IPS-18c (cell line): ENCODE results near the gene NRL.

ENCODE experiments used
- H3K4me3 ChIP-seq: 2 replicates; pipeline ENCODE4 v1.7.0; 2013; ENCODE audit warnings: low read depth, mild to moderate bottlenecking, low read length, moderate library complexity; ENCODE audit not compliant: insufficient read depth
- H3K9me3 ChIP-seq: one replicate; pipeline ENCODE4 v1.6.1; 2013; ENCODE audit warnings: mild to moderate bottlenecking, low read length, moderate library complexity; ENCODE audit not compliant: control insufficient read depth, insufficient read depth

The NRL gene

DNA sequence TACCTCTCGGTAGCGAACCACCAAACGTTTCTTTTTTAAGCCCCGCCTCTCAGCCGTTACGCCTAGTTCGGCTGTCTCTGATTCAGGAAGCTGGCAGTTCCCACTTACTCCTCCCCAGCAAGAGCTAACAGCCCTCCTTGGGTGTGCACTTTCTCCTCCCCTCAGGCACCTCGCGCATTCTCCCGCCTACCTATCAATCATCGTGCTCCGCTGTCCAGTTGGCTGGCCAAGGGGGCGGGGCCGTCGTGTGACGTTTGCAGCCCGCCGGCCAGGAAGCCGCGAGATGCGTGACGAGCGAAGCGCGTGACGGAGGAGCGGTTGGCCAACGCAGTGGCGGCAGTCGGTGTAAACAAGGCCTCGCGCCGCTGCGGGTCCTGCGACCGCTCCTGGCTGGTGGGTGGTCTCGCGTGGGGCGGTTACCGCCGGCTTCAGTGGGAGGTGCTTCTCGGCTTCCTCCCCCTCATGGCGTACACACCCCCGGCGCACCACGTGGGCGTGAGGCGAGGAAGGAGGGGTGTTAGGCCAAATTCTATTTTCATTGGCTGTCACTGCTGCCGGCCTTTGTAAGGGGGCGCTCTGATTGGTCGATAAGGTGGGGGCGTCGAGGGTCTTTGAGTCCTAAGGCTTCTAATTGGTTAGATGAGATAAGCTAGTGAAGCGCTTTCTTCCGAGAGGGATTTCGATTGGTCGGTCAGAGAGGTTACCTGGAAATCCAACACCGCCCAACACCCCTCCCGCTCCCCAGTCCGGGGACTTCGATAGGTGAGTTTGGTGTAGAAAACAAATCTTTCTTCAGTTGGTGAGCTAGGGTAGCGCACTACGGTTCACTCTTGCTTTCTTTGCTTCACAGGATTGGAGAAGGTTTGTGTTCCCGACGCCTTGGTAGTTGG is at the start of gene NRL, which contains the start of gene DCAF11:
Gene NRL, minus strand, starts transcription at position 418 of the 890 bp plus-strand sequence. CDS start 32,101 bp downstream, outside the sequence.
Gene DCAF11, plus strand, starts transcription at position 246 of the 890 bp plus-strand sequence. CDS start 818 bp downstream, outside the sequence.
- Histone ChIP-seq H3K4me3 (peak within 1 kb of the TSS; percentile 98), H3K9me3 (no peaks in the 10 kb centered on the region)

DNA sequence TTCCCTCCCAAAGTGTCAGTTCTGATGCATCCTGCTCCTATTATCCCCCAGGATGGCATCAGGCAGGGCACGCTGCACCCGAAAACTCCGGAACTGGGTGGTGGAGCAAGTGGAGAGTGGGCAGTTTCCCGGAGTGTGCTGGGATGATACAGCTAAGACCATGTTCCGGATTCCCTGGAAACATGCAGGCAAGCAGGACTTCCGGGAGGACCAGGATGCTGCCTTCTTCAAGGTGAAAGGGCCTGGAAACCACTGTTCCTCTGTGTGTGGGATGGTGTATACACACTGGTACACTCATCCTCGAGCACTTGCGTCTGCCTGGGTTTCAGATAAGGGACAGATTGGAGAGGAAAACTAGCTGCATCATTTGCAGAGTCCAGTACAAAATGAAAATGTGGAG is 47.3 kb upstream of the NRL start:
- H3K9me3 ChIP-seq, result no peaks in the 10 kb centered on the region
- H3K4me3 ChIP-seq, result no peak overlapping the region

DNA sequence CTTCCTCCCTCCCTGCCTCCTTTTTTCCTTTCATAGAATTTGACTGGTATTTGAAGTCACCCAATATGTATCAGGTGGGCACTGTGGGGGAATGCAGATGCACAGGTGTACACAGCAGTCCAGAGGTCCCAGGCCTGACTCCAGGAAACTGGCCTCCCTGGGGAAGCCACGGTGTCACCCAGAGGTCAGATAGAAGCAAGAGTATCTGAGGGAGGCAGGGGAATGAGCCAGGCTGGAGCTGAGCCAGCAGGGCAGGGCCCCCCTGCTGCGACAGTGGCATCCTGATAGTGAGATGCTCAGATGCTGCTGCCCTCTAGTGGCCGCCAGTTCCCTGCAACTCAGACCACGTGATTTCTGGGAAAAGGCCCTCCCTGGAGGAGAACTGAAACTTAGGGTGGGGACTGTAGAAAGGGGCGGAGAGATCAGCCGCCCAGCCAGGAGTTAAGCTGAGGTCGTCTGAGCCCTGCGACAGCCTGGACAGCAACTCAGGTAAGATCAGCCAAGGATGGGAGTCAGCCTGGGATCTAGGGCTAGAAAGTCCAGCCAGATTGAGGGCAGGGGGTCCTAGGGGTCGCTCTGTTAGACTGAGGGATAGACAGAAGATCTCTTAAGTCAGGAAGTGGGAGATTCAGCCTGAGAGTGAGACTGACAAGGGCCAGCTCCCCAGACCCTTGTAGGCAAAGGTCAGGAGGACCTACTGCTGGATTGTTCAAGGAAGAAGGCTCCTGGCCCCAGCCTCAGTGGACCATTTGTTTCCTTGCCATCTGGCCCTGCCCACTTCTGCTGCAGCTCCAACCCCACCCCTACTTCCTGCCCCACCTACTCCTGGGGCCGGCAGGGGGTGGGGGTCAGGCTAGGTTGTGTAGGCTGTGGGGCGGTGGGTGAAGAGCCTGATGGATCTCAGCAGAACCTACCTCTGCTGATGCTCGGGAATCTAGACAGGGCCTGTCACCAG is 46.4 kb upstream of the NRL start, which contains the start of gene IRF9:
Gene IRF9, plus strand, starts transcription at position 416 of the 955 bp plus-strand sequence. CDS start 880 bp downstream, outside the sequence.
- H3K4me3 ChIP-seq, result peak within 1 kb of the TSS; percentile 40
- H3K9me3 ChIP-seq, result no peaks in the 10 kb centered on the region

DNA sequence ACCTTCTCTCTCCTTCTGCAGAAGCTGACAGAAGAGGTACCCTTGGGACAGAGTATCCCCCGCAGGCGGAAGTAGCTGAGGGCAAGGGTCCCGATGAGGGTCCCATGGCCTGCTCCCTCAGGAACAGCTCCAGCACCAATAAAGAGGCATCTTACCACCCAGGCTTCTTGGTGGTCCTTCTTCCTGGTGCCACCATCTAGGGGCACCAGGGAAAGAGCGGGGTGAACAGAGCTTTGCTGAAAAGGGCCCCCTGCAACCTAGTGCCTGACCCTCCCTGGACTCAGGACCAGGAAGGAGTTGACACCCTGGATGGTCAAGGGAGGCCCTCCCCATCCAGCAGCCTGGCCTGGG is 45.7 kb upstream of the NRL start:
- H3K4me3 ChIP-seq, result no peak overlapping the region
- no peaks in the 10 kb centered on the region for H3K9me3 ChIP-seq

DNA sequence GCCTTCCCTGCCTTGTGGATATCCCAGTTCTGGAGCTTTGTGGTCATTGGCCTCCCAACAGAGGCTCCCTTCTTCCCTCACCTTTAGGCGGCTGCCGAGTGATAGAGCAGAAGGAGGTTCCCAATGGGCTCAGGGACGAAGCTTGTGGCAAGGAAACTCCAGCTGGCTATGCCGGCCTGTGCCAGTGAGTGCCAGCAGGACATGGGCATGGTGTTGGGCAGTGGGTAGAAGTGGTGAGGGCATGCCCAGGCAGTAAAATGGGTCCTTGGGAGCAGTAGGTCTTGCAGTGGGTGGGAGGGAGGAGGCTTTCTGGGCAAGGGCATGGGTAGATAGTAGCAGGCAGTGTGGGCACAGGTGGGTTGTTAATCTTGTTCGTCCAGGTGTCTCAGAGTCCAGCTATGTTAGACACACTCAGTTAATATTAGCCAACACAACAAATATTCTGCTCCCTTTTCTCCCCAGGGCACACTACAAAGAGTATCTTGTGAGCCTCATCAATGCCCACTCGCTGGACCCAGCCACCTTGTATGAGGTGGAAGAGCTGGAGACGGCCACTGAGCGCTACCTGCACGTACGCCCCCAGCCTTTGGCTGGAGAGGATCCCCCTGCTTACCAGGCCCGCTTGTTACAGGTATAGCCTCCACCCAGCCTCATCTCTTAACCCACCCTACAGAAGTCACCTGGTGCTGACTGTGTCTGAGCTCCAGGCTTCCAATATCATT is 45.2 kb upstream of the NRL start:
- H3K9me3 ChIP-seq, result no peaks in the 10 kb centered on the region
- no peak overlapping the region for H3K4me3 ChIP-seq

DNA sequence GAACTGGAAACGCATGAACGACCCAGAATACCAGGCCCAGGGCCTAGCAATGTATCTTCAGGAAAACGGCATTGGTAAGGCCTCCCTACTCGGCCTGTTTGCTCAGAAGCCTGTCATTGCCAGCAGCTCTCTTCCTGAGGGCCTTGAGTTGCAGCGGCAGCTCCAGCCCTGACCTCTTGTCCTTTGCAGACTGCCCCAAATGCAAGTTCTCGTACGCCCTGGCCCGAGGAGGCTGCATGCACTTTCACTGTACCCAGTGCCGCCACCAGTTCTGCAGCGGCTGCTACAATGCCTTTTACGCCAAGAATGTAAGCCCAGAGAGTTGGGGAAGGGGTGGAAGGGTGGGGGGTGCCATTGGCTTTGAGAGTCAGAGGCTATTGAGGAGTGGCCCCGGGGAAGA is 42.6 kb upstream of the NRL start:
- H3K4me3 ChIP-seq, result no peak overlapping the region; the same call in 1 of the 2 replicates
- H3K9me3 ChIP-seq, result no peaks in the 10 kb centered on the region

DNA sequence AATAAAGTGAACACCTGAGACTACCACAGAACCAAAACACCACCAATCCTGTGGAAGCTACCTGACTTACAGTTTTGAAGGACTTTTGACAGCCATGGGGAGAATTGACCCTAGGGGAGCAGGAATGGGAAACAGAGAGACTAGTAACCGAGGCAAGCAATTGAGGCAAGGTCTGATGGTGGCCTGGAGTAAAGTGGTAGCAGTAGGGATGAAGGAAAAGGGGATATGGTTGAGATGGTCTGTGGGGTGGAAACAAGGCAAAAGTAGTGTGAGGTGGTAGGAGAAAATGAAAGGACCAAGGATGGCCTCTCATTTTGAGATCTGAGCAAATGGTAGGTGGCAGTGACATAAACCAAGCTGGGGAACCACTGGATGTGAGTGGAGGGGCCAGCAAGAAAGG is 42.1 kb upstream of the NRL start:
- Histone ChIP-seq H3K9me3 (no peaks in the 10 kb centered on the region), H3K4me3 (no peak overlapping the region)

DNA sequence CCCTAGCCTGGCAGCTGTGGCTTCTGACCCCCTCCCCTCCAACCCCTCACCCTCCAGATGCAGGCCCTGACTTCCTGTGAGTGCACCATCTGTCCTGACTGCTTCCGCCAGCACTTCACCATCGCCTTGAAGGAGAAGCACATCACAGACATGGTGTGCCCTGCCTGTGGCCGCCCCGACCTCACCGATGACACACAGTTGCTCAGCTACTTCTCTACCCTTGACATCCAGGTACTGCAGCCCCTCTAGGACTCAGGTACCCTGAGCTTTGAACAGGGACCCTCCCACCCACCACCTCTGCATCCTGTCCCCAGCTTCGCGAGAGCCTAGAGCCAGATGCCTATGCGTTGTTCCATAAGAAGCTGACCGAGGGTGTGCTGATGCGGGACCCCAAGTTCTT is 40.4 kb upstream of the NRL start:
- Histone ChIP-seq H3K9me3 (no peaks in the 10 kb centered on the region), H3K4me3 (no peak overlapping the region)

DNA sequence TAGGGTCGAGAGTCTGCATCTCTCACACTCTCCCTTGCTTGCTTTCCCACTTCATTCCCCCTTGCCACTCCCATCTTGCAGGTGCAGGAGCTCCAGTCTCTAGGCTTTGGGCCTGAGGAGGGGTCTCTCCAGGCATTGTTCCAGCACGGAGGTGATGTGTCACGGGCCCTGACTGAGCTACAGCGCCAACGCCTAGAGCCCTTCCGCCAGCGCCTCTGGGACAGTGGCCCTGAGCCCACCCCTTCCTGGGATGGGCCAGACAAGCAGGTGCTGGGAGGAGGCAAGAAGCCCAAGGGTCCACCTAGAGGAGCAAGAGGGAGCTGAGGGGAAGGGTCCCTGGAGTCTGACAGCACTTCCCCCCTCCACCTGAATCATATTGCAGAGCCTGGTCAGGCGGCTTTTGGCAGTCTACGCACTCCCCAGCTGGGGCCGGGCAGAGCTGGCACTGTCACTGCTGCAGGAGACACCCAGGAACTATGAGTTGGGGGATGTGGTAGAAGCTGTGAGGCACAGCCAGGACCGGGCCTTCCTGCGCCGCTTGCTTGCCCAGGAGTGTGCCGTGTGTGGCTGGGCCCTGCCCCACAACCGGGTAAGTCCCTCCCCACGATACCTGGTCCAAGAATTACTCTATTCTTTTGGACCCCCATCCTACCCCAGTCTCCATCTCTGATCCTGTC is 36.8 kb upstream of the NRL start:
- Histone ChIP-seq H3K9me3 (no peaks in the 10 kb centered on the region), H3K4me3 (no peak overlapping the region)

DNA sequence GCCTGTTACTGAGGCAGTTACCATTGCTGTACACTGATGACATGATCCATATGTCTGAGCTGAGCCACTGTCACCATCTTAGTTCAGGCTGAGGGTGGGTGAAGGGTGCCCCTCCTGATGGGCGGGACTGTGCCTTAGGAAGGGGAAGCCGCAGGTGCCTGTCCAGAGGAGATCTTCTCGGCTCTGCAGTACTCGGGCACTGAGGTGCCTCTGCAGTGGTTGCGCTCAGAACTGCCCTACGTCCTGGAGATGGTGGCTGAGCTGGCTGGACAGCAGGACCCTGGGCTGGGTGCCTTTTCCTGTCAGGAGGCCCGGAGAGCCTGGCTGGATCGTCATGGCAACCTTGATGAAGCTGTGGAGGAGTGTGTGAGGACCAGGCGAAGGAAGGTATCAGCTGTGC is 36.2 kb upstream of the NRL start:
- H3K4me3 ChIP-seq, result no peak overlapping the region

DNA sequence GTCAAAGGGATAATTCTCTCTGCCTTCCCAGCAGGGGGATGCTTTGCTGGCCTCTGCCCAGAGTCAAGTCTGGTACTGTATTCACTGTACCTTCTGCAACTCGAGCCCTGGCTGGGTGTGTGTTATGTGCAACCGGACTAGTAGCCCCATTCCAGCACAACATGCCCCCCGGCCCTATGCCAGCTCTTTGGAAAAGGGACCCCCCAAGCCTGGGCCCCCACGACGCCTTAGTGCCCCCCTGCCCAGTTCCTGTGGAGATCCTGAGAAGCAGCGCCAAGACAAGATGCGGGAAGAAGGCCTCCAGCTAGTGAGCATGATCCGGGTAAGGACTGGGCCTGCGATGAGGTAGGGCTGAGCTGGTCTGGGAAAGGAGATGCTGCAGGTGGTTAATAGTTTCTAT is 35.8 kb upstream of the NRL start:
- Histone ChIP-seq H3K9me3 (no peaks in the 10 kb centered on the region), H3K4me3 (no peak overlapping the region)

More for the DNA sequence above, 36.2 kb upstream of the NRL start:
- no peaks in the 10 kb centered on the region for H3K9me3 ChIP-seq

DNA sequence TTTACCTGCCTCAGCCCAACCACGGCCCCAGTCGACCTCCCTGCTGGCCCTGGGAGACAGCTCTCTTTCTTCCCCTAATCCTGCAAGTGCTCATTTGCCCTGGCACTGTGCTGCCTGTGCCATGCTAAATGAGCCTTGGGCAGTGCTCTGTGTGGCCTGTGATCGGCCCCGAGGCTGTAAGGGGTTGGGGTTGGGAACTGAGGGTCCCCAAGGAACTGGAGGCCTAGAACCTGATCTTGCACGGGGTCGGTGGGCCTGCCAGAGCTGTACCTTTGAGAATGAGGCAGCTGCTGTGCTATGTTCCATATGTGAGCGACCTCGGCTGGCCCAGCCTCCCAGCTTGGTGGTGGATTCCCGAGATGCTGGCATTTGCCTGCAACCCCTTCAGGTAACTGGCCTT is 35.3 kb upstream of the NRL start:
- Histone ChIP-seq H3K9me3 (no peaks in the 10 kb centered on the region), H3K4me3 (no peak overlapping the region)

DNA sequence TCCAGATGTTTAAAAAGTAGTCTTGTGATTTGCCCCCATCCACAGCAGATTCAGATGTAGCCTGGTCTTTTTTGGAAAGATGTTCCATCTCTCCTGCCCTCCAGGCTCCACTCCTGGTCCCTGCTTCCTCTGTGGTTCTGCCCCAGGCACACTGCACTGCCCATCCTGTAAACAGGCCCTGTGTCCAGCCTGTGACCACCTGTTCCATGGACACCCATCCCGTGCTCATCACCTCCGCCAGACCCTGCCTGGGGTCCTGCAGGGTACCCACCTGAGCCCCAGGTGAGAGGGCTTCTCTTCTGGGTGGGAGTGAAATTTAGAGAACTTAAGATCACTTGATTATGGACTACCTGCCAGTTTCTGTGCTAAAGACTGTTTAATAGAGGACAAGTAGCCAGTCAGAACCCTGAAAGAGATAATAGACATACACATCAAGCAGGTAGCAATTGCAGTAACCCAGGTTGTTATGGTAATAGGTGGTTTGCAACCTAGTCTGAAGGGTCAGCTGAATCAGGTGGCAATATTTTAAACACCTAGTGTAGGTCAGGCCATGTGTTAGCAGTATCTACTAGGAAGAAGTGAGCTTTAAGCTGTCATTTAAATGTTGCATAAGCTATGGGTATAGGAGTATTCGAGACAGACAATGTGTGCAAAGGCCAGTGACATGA is 34.7 kb upstream of the NRL start:
- H3K4me3 ChIP-seq, result no peak overlapping the region
- no peaks in the 10 kb centered on the region for H3K9me3 ChIP-seq

DNA sequence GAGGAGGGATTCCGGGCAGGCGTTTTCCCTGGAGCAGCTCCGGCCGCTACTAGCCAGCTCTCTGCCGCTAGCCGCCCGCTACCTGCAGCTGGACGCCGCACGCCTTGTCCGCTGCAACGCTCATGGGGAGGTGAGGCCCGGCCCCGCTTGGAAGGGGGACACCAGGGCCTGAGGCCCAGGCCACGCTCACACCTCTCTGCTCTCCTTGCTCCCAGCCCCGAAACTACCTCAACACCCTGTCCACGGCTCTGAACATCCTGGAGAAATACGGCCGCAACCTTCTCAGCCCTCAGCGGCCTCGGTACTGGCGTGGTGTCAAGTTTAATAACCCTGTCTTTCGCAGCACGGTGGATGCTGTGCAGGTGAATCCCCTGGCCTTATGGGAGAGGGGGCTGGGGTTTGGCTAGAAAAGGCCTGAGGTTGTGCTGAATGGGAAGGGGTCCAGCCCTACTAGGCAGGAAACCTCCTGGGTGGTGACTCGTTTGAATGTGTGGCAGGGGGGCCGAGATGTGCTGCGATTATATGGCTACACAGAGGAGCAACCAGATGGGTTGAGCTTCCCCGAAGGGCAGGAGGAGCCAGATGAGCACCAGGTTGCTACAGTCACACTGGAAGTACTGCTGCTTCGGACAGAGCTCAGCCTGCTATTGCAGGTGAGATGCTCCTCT is 33.1 kb upstream of the NRL start:
- Histone ChIP-seq H3K4me3 (peak overlapping the region; percentile 94), H3K9me3 (no peaks in the 10 kb centered on the region)

DNA sequence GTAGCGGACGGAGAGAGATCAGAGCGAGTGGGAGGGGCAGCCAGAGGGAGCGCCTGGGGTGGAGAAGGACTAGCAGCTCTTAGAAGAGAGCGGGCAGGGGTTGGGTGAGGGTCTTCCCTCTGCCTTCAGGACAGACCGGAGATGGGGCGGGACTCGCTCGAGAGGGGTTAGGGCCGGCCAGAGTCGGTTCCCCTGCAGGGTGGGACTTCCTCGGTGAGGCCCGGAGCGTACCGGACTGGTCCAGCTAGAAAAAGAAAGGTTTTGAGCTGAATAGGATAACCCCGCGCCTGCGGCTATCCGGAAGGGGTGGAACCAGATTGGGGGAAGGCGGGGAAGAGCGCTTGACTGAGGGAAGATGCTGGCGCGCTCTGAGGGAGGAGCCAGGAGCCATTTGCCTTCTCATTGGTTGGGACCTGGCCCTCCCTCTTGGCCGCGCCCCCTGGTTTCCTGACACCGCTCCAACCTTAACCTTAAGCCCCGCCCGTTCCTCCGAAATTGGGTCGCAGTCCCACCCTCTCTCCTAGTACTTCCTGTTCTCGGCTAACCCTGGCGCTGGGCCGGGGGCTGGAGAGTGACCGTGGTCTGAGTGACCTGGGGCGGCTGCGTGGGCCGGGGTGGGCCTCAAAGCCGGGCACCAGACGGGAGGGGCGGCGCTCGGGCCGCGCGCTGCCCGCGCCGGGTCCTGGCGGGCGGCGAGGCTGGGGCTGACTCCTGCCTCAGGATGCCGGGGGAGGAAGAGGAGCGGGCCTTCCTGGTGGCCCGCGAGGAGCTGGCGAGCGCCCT is 32.4 kb upstream of the NRL start, which contains the start of gene RNF31:
Gene RNF31, plus strand, starts transcription at position 521 of the 783 bp plus-strand sequence. Its CDS starts 201 bp downstream, at position 722.
- H3K4me3 ChIP-seq, result peak within 1 kb of the TSS; percentile 94
- no peaks in the 10 kb centered on the region for H3K9me3 ChIP-seq
